SK-N-MC (cell line): ENCODE measurements around the gene CEACAM7.

Source experiments
- EZH2 ChIP-seq: fragments of 200-600 bp; sonication (generic); IDR thresholded peaks from one replicate; pipeline ENCODE4 v1.6.1; 2017; ENCODE audit warnings: antibody characterized with exemption
- FOXP2 ChIP-seq: optimal IDR thresholded peaks from 2 replicates; pipeline ENCODE3; 2011; ENCODE audit warnings: mild to moderate bottlenecking, moderate library complexity; ENCODE audit not compliant: insufficient read depth; ENCODE audit errors: extremely low read length, control extremely low read depth
- POLR2AphosphoS5 ChIP-seq: IDR thresholded peaks from 2 replicates; pipeline ENCODE4 v1.6.1; 2012; ENCODE audit warnings: mild to moderate bottlenecking, low read depth, low read length, borderline replicate concordance

DNA sequence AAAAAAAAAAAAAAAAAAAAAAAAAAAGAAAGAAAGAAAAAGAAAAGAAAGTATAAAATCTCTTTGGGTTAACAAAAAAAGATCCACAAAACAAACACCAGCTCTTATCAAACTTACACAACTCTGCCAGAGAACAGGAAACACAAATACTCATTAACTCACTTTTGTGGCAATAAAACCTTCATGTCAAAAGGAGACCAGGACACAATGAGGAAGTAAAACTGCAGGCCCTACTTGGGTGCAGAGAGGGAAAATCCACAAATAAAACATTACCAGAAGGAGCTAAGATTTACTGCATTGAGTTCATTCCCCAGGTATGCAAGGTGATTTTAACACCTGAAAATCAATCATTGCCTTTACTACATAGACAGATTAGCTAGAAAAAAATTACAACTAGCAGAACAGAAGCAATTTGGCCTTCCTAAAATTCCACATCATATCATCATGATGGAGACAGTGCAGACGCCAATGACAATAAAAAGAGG lies 10.7 kb upstream of the CEACAM7 start:
- no peak; the same call in 1 of the 2 replicates for TF ChIP-seq POLR2AphosphoS5
- no peak for TF ChIP-seq EZH2
- TF ChIP-seq FOXP2, result no peak
